SIG-M5 treated with dmso at 0.1 percent for 504 hours (cell line): ENCODE measurements around the gene CEACAM19.
"Not testable (repeated sequence)": the region's sequence is repeated elsewhere in the genome, so short reads cannot be mapped to it uniquely, and the experiment has no call there.

ENCODE experiments used
- DNase-seq: peaks from one replicate; lab custom pipeline; 2025; ENCODE audit not compliant: unreplicated experiment; lab: John Stamatoyannopoulos, UW

CEACAM19 gene

GRCh38 chr19:44720945-44721344, 49.7 kb downstream of the CEACAM19 start:
- DNase-seq: no peak

GRCh38 chr19:44721369-44721768, 50.1 kb downstream of the CEACAM19 start:
- not testable (repeated sequence) for DNase-seq

- DNase-seq: peak; percentile 59
These were observed 51.1 kb downstream of the CEACAM19 start for GRCh38 chr19:44722131-44723121.

- no peak for DNase-seq
These were observed 52.1 kb downstream of the CEACAM19 start for GRCh38 chr19:44723299-44723951.

DNA sequence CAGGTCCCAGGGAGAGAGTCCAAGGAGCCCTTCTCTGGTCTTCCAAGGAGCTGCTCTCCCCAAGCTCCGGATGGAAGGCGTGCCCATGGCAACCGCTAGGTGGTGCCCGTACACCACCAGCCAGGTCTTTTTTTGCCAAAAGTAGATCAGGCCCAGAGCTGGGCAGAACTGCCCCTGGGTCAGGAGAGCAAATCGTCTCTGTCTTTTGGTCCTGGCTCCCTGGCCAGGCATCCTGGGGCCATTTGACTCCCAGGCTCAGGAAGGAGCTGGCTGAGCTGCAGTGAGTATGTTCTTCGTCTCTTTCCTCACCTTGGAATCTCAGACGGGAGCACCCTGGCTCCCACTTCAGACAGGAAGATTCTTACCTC, 52.7 kb downstream of the CEACAM19 start:
- DNase-seq: peak; percentile 65

- no peak for DNase-seq
These were observed 54.0 kb downstream of the CEACAM19 start for GRCh38 chr19:44725251-44725650.

DNA sequence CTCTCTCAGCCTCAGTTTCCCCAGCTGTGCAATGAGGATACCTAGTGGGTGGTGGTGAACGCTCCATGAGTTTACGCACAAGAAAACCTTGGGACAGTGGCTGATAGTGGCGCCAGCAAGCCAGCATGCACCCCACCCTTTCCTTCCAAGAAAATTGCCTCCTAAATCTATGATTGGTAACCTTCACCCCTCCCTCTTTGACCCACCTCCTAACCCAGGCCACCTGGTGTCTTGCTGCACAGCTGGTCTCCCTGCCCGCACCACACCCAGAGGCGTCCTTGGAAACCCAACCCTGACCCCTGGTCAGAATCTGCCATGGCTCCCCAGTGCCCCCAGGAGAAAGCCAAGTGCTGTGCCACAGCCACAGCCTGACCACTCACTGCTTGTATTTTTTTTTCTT, 54.4 kb downstream of the CEACAM19 start:
- no peak for DNase-seq

DNA sequence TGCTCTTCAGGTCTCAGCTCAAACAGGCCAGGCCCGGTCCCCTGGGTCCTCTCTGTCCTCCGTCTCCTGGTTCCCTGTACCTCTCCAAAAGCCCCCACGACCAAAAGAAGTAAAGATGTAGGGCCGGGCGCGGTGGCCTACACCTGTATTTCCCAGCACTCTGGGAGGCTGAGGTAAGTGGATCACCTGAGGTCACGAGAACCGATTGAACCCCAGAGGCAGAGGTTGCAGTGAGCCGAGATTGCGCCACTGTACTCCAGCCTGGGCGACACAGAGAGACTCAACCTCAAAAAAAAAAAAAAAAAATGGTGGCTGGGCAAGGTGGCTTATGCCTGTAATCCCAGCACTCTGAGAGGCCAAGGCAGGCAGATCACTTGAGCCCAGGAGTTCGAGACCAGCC, 55.2 kb downstream of the CEACAM19 start:
- DNase-seq: no peak

GRCh38 chr19:44728178-44728577, 56.9 kb downstream of the CEACAM19 start:
- DNase-seq: no peak

DNA sequence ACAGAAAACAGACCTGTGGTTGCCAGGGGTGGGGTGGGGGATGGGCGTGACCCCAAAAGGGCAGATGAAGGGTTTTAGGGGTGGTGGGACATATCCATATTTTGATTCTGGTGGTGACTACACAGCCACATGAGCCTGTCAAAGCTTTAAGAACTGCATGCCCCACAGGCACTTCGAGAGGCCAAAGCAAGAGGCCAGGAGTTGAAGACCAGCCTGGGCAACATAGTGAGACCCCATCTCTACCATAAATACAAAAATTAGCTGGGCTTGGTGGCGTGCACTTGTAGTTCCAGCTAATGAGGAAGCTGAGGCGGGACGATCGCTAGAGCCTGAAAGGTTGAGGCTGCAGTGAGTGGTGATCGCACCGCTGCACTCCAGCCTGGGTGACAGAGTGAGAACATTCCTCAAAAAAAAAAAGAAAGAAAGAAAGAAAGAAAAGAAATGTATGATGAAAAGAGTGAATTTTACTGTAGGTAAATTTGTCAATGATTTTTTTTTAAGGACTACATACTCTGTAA, 58.3 kb downstream of the CEACAM19 start:
- no peak for DNase-seq

DNA sequence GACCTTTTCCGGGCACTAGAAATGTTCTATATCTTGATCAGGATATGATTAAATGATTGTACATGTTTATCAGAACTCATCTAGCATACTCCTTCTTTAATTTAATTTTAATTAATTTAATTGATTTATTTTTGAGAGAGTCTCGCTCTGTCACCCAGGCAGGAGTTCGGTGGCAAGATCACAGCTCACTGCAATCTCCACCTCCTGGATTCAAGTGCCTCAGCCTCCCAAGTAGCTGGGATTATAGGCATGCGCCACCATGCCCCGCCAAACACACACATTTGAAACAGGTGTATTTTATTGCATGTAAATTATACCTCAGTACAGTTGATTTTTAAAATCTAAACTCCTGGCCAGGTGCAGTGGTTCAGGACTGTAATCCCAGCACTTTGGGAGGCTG, 59.8 kb downstream of the CEACAM19 start:
- DNase-seq: no peak

DNA sequence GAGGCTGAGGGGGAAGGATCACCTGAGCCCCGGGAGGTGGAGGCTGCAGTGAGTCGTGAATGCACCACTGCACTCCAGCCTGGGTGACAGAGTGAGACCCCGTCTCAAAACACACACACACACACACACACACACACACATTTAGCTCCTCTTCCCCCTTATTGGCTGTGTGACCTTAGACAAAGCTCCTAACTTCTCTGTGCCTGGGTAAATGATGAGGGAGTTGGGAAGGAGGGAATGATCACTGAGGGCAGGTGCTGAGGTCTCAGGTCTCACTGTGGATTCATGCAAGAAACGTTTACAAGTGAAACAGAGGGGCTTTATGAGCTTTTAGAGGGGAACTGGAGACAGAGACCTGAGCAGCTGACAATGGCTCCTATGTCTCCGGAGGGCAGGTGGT, 60.3 kb downstream of the CEACAM19 start:
- no peak for DNase-seq

DNA sequence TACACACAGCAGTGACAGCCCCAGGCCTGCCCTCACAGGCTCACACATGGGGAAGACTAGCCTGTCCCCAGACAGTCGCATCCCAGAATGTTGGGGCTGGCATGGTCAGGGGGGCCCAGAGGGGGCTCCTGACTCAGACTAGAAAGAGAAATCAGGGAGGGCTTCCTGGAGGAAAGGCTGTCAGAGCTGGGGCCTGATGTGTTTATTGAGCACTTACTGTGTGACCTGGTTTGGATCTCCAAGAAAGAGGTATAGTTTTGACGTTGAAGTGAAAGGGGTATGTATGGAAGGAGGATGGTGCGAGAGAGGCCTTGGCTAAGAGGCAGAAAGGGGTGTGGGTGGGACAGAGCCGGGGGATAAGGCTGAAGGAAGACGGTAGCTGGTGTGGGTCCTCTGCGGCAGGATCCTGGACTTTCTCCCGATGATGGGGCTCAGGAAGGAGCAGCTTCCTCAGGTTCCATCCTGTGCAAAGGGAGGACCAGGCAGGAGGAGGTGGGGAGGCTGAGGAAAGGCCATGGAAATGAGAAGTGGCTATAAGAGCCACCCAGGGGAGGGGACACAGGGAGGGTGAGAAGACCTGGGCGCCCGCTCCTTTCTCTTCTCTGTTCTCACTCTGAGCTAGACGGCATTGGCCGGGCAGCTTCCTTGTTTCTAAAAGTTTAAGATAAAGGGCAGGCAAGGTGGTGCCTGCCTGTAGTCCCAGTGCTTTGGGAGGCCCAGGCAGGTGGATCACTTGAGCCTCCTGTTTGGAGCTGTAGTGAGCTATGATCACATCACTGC, 61.1 kb downstream of the CEACAM19 start:
- DNase-seq: no peak
